GM13976 (cell line): ENCODE results near the gene DOCK4.

Experiments
- DNase-seq: peaks from one replicate; pipeline ENCODE4 v3.0.0; 2012; ENCODE audit warnings: low spot score
- in situ Hi-C: fragments of 300-500 bp; cut with MboI; formaldehyde crosslinking; loops from one replicate; pipeline ENCODE4 v1.12.0; 2022; ENCODE audit warnings: low sequenced_read_pairs, mixed read lengths, inconsistent platforms; ENCODE audit not compliant: unreplicated experiment
- TF ChIP-seq, protein P1 (sequence below): IDR thresholded peaks from 2 replicates; pipeline ENCODE4 v1.5.1; 2012; ENCODE audit warnings: borderline replicate concordance, mild to moderate bottlenecking; ENCODE audit not compliant: insufficient read depth; ENCODE audit errors: extremely low read depth, missing control alignments, control extremely low read depth

The DOCK4 gene

DNA sequence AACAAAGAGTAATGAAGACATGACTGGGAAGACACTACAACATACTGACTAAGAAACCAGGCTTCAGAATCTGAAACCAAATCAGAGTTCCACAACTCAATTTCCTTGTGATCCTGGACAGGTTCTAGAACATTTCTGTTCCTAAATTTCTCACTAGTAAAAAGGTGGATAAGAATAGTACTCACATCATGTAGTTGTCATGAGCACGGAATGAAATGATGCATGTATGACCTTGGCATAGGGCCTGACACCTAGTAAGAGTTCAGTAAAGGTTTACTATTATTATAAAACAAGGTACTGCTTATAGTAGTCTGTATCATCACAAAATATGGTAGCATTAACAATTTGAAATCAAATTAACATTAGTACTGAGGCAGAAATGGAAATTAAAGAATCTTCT lies 19.9 kb downstream of the DOCK4 start:
- TF ChIP-seq, protein P1, sequence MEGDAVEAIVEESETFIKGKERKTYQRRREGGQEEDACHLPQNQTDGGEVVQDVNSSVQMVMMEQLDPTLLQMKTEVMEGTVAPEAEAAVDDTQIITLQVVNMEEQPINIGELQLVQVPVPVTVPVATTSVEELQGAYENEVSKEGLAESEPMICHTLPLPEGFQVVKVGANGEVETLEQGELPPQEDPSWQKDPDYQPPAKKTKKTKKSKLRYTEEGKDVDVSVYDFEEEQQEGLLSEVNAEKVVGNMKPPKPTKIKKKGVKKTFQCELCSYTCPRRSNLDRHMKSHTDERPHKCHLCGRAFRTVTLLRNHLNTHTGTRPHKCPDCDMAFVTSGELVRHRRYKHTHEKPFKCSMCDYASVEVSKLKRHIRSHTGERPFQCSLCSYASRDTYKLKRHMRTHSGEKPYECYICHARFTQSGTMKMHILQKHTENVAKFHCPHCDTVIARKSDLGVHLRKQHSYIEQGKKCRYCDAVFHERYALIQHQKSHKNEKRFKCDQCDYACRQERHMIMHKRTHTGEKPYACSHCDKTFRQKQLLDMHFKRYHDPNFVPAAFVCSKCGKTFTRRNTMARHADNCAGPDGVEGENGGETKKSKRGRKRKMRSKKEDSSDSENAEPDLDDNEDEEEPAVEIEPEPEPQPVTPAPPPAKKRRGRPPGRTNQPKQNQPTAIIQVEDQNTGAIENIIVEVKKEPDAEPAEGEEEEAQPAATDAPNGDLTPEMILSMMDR, result no peak
- no peak for DNase-seq
- in situ Hi-C loops, result no loop called here

DNA sequence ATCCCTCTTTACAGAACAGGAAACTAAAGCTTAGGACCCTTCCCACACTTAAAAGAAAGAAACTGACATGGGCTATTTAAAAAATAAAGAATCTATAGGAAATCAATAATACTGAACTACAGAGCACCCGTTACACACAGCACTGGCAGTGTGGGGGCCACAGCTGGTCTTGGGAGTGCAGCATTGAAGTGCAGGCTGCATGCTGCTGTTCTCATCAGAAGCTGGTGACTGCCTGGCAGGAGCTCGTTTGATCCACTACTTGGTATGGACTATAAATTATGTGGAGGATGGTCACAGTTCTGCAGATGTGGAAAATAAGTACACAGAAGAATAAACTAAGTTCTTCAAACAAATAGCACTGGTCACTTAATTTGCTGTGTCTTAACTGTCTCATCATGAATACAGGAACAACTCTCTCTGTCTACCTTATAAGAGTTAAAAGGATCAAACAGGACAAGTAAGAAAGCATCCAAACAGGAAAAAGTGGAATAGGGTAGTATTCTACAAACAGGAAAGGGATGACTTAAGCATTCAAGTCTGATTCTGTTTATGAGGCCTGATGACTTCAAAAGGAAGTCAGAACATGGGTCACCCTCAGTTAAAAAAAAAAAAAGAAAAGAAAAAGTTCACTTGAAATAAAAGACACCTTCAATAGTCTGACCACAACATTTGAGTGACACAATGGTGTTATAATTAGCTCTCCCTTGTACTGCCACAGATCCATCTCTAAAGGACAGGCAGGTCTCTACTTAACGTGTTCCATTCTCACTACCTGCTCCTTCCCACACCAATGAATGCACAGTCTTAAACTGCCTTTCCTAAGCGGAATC lies 21.0 kb downstream of the DOCK4 start:
- DNase-seq, result no peak
- in situ Hi-C loops, result no loop called here
- TF ChIP-seq, protein P1, result no peak

DNA sequence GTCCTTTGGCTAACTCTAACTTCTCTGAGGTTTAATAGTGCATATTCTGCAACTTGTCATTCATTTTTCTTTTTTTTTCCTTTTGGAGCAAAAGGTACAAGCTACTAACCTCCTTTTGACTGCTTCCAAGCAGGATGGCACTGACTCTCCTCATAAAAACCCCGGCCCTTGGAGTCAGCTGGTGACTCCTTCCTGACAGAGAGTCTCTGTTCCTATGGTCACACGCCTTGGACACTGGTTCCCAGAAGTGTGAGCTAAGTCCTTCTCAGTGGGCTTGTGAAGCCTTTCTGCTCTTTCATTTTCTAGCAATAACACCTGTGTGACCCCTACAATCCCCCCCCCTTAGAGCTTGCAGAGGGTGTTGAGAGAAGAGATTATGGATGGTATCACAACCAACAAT lies 21.7 kb downstream of the DOCK4 start:
- TF ChIP-seq, protein P1, result no peak
- in situ Hi-C loops, result no loop called here
- DNase-seq, result no peak

DNA sequence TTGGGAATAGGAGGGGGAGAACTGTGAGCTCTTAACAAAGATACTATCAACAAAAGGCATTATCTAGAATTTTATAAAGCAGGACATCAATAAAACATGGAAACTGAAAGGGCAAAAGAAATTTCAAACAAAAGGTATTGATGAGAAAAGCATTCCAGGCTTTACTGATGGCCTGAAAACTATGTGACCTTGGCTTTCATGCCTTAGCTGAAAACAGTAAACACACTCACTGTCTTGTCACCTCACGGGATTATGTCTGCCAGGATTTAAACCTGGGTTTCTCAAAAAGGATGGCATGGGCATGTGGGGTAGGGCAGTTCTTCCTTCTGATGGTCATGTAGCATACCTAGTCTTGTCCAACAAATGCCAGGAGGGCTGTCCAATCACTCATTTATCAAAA lies 22.9 kb downstream of the DOCK4 start:
- no peak for DNase-seq
- TF ChIP-seq, protein P1, result no peak
- in situ Hi-C loops, result no loop called here

DNA sequence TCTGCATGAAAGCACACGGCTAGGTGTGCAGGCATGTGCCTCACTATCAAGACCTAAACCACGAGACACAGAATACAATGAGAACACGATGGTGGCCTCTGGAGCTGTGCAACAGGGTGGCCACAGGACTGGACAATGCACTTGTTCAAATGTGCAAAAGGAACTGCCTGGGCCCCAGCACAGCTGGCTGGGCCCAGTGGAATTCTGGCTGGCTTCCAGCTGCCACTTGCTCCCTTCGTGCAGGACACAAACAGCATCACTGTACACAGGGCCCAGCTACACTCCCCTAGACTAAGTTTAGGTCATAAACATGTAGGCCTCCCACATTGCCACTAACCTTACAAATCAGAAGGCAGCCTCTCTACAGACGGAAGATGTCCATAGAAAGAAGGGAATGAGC lies 23.4 kb downstream of the DOCK4 start:
- no peak for DNase-seq
- TF ChIP-seq, protein P1, result no peak
- in situ Hi-C loops, result no loop called here

DNA sequence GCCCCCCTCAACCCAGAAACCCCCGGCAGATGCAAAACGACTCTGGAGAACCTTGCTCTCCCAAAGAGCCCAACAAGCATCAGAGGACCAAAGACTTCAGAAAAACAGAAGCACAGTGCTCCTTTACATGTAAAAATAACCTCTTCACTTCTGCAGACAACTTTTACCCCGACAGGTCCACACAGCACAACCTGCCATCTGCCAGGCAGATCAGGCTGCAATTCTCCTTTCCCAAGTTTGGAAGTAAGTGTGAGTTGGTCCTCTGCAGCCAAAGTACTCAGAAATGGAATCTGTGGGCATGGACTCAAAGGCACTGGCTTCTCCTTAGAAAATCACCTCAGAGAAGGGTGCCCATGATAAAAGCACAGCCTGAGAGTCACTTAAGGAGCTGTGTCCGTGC lies 26.0 kb downstream of the DOCK4 start:
- DNase-seq, result no peak
- TF ChIP-seq, protein P1, result no peak
- in situ Hi-C loops, result no loop called here

DNA sequence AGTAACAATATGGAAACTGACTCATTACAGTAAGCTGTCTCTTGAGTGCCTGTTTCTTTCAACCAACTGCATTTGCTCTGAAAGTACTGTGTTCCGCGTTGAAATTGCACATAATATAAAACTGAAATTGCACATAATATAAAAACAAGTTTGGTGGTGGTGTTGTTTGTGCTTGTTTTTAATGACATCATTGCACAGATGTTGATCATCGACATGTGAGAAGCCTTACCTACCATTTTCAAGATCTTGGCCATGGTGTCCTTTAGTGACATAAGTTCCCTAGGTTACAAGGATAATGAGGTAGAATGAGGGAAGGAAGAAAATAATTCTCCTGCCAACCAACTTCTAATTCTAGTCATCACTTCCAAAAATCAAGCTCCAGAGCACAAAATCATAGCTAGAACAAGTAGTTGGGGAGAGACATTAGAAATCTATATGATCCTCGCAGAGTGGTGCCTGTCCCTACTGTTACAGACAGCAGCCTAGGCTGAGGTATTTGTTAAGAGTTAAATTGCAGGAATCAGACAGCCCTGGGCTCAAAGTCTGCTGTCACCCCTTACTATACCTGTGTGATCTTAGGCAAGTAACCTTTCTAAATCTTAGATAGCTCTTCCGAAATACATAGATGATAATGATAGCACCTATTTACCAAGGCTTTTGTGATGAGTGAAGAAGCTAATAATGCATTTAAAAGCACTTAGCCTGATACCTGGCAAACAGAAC lies 29.3 kb downstream of the DOCK4 start:
- no peak for DNase-seq
- in situ Hi-C loops, result no loop called here
- TF ChIP-seq, protein P1, result no peak
